ENCODE results near the gene KCNJ1.

- no peak for TF ChIP-seq SUZ12 (IDR thresholded peaks at IDR 0.05; ENCODE audit: extremely low read depth, insufficient read depth, insufficient read length)
- no peak for TF ChIP-seq YY1 (IDR thresholded peaks at IDR 0.05; ENCODE audit: insufficient read depth, insufficient read length)
Measured at GRCh38 chr11:128830290-128831173, 36.6 kb downstream of the KCNJ1 start.

Data from NT2/D1 (cell line).